GM19395 (cell line): Measurements from ENCODE around the gene TENT4B.
"Not testable (repeated sequence)": the region's sequence is repeated elsewhere in the genome, so short reads cannot be mapped to it uniquely, and the experiment has no call there.

Experiments
- ATAC-seq: cut with Tn5 transposase; IDR thresholded peaks from one replicate; pipeline ENCODE4 v1.9.1; 2021; ENCODE audit warnings: mild to moderate bottlenecking, moderate library complexity; ENCODE audit not compliant: unreplicated experiment

The TENT4B gene

DNA sequence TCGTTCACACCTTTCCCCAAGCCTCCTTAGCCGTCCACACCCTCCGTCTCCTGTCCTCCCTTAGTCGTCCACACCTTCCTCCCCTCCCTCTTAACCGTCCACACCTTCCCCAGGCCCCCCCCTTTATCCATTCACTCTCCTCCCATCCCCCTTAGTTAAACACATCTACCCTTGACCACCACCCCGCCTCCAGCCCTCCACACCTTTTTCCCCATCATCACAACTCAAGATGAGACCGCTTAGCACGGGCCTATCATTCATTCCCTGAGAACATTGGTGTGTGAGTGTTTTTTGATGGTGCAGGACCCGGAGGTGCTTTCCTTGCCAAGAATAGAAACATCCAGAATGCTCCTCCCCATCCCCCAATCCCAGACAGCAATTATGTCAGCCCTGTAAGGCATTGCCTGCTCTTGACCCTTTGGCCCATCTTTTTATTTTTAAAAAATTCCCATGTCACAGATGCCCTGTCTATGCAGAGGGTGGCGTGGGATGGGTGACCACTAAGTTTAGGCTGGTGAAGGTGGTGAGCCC lies 1.4 kb downstream of the TENT4B start:
- no peak for ATAC-seq

DNA sequence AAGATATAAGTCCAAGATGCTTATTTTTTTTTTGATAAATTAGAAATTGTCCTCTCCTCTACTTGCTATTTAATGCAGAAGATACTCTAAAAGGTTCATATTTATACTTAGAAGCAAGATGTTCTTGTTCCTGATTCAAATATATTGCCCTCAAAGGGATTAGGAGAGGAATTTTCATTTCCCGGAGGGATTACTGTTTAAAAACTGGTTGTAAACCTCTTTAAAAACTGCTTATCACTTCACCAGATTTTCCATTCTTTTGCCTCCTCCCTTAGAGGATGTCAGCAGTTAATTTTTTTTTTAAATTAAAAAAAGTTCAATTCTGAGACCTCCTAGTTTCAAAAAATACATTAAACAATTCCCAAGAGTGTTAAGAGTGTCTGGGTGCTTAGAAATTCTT lies 2.8 kb downstream of the TENT4B start:
- no peak for ATAC-seq

DNA sequence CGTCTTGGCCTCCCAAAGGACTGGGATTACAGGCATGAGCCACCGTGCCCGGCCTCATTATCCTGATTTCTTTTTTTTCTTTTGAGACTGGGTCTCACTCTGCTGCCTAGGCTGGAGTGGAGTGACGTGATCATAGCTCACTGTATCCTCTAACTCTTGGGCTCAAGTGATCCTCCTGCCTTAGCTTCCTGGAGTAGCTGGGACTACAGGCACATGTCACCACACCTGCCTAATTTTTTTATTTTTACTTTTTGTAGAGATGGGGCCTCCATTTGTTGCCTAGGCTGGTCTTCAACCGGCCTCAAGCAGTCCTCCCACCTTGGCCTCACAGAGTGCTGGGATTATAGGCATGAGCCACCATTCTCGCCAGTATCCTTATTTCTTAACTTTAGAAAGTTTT lies 3.5 kb downstream of the TENT4B start:
- no peak for ATAC-seq

DNA sequence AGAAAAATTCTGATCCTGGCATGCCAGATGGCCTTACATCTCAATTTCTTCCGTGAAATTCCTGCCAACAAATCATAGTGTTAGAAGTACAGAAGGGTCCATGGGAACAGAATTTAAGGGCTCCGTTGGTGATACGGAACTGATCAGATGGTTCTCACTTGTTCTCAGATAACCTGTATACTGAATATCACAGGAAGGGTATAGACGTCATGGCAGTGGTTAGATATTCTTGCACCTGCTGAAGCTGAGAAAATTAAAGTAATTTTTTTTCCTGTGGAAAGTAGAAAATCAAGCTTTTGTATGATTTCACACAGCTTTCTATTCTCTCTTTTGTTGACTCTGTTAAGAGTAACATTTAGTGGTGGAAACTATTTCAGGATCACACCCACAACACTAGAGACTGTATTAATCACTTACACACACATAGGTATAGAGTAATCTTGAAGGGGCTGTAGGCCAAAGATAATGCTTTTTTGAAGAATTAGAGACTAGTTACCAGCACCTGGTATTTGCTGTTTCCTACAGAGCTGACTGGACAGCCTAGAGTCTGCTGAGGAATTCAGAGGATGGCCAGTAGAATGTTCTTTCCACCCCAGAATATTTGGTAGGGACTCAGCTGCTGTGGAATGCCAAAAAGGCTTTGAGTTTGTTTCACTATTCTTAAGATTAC lies 7.5 kb downstream of the TENT4B start:
- ATAC-seq, result no peak

DNA sequence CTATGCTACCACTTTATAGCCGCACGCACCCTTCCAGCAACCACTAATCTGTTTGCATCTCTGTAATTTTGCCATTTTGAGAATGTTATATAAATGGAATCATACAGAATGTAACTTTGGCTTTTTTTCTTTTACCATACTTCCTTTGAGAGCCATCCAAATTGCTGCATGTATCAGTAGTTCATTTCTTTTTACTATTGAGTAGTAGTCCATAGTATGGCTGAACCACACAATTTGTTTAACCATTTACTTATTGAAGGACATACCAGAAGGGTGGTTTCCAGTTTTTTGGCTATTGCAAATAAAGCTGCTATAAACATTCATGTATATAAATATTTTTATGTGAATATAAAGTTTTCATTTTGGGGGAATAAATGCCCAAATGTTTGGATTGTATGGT lies 8.8 kb downstream of the TENT4B start:
- no peak for ATAC-seq

DNA sequence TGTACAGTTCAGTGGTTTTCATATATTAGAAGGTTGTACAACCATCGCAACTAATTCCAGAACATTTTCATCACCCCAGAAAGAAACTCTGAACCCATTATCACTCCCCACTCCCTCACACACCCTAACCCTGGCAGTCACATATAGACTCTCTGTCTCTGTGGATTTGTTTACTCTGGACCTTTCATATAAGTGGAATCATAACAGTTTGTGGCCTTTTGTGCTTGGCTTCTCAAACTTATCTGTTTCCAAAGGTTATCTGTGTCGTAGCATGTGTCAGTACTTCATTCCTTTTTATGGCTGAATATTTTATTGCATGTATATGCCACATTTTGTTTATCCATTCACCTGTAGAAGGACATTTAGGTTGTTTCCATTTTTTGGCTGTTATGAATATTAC lies 12.4 kb downstream of the TENT4B start:
- no peak for ATAC-seq

DNA sequence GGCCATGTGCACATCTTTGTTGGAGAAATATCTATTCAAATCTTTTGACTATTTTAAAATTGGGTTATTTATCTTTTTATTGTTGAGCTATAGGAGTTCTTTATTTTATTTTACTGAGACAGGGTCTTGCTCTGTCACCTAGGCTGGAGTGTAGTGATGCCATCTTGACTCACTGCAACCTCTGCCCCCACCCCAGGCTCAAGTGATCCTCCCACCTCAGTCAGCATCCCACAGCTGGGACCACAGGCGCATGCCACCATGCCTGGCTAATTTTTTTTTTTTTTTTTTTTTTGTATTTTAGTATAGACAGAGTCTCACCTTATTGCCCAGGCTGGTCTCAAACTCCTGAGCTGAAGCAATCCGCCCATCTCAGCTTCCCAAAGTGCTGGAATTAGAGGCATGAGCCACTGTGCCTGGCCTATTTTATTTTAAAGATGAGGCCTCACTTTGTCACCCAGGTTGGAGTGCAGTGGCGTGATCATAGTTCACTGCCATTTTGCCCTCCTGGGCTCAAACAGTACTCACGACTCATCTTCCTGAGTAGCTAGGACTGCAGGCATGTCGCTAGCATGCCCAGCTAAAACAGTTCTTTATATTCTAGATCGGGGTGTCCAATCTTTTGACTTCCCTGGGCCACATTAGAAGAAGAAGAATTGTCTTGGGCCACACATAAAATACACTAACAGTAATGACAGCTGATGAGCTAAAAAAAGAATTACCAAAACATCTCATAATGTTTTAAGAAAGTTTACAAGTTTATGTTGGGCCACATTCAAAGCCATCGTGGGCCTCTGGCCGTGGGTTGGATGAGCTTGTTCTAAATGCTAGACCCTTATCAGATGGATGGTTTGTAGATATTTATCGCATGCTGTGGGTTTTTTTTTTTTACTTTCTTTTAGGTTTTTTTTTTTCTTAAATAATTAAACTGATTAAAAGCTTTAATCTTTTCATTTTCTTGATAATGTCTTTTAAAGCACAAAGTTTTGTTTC lies 13.7 kb downstream of the TENT4B start:
- no peak for ATAC-seq

DNA sequence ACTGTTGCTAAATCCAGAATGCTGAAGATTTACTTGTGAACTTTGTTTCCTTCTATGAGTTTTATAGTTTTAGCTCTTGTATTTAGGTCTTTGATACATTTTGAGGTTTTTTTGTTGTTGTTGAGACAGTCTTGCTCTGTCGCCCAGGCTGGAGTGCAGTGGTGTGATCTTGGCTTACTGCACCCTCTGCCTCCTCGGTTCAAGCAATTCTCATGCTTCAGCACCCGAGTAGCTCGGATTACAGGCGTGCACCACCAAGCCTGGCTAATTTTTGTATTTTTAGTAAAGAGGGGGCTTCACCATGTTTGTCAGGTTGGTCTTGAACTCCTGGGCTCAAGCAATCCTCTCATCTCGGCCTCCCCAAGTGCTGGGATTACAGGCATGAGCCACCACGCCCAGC lies 14.4 kb downstream of the TENT4B start:
- no peak for ATAC-seq

DNA sequence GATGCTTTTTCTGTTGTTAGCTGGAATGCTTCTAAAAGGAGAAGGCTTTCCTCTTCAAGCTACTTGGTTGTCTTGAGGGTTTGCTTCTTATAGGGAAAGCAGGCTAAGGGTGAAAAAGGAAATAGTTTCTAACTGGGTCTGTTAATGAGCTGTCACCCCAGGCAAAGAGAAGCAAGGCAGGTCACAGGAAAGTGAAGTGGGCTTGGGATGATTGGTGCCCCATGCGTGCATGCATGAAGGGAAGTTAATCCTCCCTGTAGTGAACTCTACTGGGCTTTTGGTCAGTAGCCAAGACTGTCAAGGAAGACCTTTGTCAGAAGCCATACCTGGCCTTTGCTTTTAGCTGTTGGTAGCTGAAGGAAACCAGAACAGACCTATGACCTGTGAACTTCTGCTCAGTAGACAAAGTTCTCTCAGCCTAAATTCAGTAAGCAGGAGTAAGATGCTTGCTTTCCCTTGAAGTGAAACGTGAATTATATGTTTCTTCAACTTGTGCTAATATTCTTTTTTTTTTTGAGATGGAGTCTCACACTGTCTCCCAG lies 16.5 kb downstream of the TENT4B start:
- ATAC-seq, result no peak

DNA sequence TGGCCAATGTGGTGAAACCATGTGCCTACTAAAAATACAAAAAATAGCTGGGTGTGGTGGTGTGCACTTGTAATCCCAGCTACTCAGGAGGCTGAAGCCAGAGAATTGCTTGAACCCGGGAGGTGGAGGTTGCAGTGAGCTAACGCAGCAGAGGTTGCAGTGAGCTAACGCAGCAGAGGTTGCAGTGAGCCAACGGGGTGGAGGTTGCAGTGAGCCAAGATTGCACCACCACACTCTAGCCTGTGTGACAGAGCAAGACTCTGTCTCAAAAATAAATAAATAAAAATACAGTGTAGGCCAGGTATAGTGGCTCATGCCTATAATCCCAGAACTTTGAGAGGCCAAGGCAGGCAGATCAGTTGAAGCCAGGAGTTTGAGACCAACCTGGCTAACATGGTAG lies 18.7 kb downstream of the TENT4B start:
- not testable (repeated sequence) for ATAC-seq

DNA sequence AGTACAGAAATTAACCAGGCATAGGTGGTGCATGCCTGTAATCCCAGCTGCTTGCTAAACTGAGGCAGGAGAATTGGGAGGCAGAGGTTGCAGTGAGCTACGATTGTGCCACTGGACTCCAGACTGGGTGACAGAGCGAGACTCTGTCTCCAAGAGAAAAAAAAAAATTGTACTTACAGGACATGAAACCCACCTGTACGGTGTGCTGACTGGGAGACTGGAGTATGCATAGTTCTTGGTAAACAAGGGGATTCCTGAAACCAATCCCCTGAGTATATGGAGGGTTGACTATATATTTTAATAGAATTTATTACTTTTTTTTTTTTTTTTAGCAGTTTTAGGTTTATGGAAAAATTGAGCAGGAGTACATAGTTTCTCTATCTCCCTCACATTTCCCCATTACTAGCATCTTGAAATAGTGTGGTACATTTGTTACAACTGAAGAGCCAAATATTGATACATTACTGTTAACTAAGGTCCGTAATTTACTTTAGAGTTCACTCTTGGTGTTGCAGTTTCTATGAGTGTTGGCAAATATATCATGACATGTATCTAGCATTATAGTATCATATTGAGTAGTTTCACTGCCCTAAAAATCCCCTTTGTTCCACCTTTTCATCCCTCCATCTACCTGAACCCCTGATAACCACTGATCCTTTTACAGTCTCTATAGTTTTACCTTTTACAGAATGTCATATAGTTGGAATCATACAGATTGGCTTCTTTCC lies 19.3 kb downstream of the TENT4B start:
- no peak for ATAC-seq

DNA sequence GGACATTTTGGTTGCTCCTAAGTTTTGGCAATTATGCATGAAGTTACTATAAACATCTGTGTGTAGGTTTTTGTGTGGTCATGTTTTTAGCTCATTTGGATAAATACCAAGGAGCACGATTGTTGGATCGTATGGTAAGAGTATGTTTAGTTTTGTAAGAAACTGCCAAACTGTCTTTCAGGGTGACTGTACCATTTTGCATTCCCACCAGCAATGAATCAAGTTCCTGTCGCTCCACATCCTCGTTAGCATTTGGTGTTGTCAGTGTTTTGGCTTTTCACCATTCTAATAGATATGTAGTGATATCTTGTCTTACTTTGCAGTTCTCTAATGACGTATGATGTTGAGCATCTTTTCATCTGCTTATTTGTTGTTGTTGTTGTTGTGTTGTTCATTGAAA lies 20.2 kb downstream of the TENT4B start:
- no peak for ATAC-seq

DNA sequence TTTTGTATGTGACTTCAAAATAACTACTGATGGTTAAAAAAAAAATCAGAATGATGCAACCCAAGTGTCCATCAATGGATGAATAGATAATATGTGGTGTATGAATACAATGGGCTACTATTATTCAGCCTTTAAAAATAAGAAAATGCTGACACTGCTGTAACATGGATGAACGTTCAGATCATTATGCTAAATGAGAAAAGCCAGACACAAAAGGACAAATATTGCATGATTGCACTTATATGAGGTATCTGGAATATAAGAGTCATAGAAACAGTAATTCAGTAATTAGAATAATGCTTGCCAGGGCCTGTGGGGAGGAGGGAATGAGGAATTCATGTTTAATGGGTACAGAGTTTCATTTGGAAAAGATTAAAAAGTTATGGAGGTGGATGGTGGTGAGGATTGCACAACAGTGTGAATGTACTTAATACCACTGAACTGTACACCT lies 25.4 kb downstream of the TENT4B start:
- ATAC-seq, result no peak

DNA sequence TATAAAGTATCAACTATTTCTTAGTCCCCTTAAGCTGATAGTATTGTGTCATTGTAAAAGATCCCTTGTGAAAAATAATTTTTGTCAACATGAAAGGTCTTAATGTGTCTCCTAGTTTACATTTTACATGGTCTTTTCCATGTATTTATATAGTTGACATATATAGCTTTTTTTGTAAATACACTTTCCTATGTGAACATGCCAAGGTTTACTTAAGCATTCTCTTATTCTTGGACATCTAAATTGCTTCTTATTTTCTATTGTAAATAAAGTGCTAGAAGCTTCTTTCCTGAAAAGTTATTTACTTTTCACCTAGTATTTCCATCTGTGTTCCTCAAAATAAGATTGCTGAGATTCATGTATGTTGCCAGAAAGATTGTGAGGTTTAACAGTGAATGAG lies 29.3 kb downstream of the TENT4B start:
- no peak for ATAC-seq

DNA sequence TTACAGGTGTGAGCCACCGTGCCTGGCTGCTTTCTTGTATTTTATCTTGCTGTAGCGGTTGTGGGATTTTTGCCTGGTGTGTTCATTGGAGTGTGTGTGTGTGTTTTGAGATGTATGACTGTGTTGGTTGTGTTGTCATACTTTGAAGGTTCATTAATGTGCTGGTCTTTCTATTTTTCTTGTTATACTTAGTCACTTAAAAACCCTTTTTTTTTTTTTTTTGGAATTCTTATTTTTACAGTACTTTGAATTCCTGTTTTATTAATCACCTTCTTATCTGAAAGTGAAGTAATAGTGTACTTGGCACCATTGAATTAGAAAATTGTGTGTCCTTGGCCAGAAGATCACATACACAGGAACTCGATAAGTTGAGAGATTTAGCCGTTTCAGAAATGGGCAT lies 30.2 kb downstream of the TENT4B start:
- ATAC-seq, result no peak

DNA sequence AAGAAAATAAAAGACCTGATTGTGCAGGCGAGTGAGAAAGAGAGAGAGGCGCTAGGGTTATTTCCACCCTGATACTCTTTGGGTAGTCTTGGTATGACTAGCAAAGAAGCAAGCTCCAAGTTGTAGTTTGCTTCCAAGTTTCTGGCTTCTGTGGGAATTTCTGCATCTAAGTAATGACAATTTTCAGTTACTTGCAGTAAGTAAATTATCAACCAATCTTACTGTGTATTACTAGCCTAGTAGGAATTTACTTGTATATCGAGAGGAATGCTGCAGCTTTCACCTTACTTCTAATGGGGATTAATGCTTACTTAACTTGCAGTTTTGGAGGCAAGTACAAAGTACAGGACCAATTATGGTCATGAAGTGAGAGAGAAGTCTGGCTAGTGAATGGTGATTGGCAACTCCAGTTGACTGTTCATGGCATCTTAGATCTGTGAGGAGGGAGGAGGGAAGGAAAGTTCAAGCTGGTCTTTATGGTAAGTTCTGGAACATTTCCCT lies 31.9 kb downstream of the TENT4B start:
- ATAC-seq, result no peak

DNA sequence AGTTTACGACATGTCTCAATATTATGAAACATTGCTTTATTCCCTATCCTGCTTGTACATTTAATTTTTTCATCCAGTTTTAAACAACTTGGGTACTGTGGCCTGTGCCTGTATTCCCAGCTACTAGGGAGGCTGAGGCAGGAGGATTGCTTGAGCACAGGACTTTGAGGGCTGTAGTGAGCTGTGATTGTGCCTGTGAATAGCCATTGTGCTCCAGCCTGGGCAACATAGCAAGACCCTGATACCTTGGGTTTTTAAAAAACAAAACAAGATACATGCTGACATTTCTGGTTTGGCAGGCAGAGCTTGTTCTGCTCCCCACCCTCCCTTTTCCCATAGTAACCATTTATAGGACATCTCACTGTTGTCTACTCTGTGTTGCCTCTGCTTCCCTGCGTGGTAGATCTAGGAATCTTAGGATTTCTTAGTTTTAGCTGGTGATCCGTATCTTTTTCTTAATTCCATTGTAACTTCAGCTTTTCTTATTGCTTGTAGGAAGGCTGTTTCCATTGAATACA lies 35.6 kb downstream of the TENT4B start:
- ATAC-seq, result no peak

DNA sequence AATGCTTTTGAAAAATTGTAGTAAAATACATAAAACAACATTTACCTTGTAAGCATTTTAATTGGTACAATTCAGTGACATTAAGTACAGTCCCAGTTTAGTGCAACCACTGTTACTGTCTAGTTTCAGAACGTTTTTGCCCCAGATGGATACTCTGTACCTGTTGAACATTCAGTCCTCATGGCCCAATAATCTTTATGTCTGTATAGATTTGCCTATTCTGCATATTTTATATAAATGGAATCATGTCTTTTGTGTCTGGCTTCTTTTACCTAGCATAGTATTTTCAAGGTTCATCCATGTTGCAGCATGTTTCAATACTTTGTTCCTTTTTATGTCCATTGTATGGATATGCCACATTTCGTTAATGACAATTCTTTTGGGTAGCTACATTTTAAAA lies 37.2 kb downstream of the TENT4B start:
- ATAC-seq, result no peak

DNA sequence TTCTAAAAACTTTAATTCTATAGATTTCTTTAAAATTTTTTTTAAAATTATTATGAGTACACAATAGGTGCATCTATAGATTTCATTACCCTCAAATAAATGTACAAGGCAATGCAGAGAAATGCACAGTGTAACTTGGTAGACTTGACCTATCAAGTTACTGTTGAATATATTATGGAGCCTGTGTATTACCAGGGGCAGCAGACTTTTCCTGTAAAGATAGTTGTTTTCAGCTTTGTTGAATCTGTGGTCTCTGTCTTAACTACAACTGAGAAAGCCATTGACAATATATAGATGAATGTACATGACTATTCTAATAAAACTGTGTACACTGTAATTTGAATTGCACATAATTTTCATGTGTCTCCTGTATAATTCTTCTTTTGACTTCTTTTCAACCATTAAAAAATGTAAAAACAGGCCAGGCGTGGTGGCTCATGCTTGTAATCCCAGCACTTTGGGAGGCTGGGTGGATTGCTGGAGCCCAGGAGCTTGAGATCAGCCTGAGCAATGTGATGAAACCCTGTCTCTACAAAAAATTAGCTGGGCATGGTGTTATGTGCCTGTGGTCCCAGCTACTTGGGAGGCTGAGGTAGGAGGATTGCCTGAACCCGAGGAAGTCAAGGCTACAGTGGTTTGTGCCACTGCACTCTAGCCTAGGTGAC lies 39.4 kb downstream of the TENT4B start:
- no peak for ATAC-seq

DNA sequence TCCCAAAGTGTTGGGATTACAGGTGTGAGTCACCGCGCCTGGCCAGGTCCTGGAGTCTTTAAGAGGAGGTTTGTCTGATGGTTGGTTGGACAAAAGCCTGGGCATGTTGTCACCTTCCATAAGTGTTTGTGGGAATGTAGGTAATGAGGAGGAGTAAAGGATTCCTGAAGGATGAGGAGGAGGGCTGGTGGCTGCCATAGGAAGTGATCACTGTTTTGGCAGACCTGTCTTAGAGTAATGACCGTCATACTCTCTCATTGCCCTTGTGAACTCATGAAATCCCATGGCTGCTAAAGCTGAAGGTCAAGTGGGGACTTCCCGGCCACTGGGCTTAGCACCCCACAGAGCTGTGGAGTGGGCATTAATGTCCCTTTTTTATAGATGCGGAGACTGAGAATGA lies 40.5 kb downstream of the TENT4B start:
- ATAC-seq, result no peak
